Measurements from ENCODE around the gene P2RY8.
"Not testable (repeated sequence)": the region's sequence is repeated elsewhere in the genome, so short reads cannot be mapped to it uniquely, and the experiment has no call there.

The P2RY8 gene

DNA sequence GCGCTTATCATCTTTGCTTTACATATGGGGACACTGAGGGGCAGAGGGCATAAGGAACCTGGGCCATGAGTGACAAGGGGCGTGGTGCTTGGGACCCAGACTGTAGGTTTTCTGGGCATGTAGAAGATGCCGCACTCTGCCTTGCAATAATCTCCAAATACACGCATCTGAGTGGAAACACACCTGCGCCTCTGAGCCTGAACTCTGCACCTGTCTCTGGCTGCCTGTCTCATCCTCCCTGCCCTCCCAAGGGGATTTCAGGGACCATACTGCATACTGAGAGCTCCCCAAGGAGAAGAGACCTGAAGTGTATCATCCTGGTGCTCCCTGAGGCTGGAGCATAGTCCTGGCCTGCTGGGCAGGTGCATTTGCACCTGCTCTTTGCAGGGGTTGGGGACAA lies 49.6 kb downstream of the P2RY8 start:
- no peak for DNase-seq (ENCODE audit: low read depth)

DNA sequence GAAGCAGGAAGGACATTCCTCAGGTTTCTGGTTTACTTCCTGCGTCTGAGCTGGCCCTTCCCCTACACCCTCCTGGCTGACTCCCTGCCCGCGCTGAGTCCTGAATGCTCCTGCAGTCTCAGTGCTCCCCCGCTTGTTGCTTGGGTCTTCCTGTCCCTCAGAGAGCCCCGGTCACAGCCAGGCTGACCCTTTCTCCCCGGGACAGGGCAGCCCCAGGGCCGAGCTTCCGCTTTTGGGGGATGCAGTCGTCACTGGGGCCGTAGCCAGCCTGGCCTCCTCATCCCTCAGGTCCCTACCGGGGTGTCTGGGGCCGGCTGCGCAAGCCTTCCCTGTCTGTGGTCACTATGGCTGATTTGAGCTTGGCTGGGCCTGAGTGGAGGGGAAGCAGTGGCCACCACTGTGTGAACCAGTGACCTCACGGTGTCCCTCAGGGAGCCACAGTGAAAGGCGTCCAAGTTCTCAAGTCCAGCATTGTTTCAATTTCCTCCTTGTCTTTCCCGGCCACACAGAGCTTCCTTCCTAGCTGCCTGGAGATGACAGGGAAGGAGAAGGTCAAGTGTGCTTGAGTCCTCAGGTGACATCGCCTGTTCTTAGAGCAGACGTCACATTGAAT lies 50.1 kb downstream of the P2RY8 start:
- no peak for DNase-seq (ENCODE audit: low read depth)

DNA sequence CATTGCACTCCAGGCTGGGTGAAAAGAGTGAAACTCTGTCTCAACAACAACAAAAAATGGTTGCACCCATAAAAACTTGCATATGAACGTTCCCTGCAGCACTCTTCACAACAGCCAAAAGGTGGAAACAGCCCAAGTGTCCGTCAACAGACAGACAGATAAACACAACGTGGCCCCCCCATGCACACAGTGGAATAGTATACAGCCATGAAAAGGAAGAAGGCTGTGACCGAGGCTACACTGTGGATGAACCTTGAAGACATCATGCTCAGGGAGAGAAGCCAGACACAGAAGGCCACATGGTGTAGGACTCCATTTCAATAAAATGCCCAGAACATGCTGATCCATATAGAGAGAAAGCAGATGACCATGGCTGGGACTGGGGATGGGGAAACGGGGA lies 50.8 kb downstream of the P2RY8 start:
- DNase-seq (ENCODE audit: low read depth), result no peak

DNA sequence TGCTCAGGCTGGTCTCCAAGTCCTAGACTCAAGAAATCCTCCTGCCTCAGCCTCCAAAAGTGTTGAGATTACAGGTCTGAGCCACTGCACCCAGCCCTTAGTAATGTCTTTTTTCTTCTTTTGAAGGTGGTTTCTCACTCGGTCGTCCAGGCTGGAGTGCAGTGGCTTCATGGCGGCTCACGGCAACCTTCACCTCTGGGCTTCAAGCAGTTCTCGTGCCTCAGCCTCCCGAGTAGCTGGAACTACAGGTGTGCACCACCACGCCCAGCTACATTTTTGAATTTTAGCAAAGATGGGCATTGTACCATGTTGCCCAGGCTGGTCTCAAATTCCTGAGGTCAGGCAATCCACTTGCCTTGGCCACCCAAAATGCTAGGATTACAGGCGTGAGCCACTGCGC lies 52.0 kb downstream of the P2RY8 start:
- no peak for DNase-seq (ENCODE audit: low read depth)

GRCh38 chrX:1484638-1485019 lies 52.4 kb downstream of the P2RY8 start:
- no peak for DNase-seq (ENCODE audit: low read depth)

DNA sequence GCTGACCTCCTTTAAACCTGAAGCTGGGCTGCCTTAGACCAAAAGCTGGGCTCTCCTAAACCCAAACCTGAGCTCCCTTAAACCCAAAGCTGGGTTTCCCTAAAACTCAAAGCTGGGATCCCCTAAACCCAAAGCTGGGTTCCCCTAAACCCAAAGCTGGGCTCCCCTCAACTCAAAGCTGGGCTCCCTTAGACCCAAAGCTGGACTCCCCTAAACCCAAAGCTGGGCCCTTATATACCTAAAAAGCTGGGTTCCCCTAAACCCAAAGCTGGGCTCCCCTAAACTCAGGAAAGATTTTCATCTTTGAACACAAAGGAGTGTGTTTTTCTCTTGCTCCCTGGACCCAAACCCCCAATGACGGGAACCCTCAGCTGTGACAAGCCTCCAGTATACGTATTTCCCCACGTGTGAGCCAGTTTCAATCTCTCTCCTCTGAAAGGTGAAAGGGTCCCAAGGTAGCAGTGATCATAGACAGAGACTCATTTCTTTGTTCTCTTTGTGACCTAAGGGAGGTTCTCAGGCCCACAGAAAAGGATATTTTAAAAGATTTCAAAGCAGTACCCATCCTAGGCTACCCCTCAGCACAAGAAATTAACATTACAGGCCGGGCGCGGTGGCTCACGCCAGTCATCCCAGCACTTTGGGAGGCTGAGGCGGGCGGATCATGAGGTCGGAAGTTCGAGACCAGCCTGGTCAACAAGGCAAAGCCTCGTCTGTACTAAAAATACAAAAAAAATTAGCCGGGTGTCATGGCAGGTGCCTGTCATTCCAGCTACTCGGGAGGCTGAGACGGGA lies 52.9 kb downstream of the P2RY8 start:
- DNase-seq (ENCODE audit: low read depth), result no peak

DNA sequence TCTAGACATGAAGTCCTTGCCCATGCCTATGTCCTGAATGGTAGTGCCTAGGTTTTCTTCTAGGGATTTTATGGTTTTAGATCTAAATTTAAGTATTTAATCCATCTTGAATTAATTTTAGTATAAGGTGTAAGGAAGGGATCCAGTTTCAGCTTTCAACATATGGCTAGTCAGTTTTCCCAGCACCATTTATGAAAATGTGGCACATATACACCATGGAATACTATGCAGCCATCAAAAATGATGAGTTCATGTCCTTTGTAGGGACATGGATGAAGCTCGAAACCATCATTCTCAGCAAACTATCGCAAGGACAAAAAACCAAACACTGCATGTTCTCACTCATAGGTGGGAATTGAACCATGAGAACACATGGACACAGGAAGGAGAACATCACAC lies 54.5 kb downstream of the P2RY8 start:
- not testable (repeated sequence) for DNase-seq (ENCODE audit: low read depth)

GRCh38 chrX:1481636-1482529 lies 55.1 kb downstream of the P2RY8 start:
- DNase-seq (ENCODE audit: low read depth), result peak; percentile 72

- no peak for DNase-seq (ENCODE audit: low read depth)
These were observed 56.8 kb downstream of the P2RY8 start for GRCh38 chrX:1480082-1480785.

- DNase-seq (ENCODE audit: low read depth), result peak; percentile 44
These were observed 59.1 kb downstream of the P2RY8 start for GRCh38 chrX:1477801-1478458.

GRCh38 chrX:1477229-1477628 lies 59.8 kb downstream of the P2RY8 start:
- no peak for DNase-seq (ENCODE audit: low read depth)

DNA sequence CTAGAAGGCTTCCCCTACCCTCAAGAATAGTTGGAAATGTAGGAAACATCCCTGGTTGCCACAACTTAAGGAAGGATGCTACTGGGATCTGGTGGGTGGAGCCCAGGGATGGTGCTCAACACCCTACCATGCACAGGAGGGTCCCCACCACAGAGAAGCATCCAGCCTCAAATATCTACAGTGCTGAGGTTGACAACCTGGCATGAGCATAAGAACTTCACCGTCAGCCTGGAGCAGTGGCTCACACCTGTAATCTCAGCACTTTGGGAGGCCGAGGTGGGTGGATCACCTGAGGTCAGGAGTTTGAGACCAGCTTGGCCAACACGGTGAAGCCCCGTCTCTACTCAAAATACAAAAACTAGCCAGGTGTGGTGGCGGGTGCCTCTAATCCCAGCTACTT lies 60.3 kb downstream of the P2RY8 start:
- no peak for DNase-seq (ENCODE audit: low read depth)

DNA sequence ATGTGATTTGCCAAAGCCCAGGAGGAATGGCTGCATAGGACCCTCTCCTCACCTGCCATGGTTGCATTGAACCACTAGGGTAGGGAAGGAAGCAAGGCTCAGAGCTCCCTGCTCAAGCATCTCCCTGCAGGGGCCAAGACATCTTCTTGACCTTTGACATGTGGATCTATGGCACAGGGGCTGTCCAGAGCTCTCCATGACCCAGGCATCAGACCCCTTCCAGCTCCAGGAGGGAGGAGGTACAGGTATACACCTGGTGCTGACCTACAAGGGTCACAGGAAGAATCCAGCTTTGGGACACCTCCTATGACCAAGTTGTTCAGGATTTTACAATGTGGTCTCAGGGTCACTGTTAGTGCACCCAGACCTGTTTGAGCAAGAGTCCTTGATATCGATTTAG lies 61.1 kb downstream of the P2RY8 start:
- DNase-seq (ENCODE audit: low read depth), result no peak

GRCh38 chrX:1475481-1475880 lies 61.5 kb downstream of the P2RY8 start:
- DNase-seq (ENCODE audit: low read depth), result no peak

DNA sequence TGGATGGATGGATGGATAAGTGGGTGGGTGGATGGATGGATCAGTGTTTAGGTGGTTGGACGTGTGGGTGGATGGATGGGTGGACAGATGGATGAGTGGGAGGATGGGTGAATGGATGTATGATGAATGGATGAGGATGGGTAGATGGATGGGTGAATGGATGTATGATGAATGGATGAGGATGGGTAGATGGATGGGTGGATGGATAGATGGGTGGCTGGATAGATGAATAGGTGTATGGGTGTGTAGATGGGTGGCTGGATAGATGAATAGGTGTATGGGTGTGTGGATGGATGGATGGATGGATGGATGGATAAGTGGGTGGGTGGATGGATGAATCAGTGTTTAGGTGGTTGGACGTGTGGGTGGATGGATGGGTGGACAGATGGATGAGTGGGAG lies 62.4 kb downstream of the P2RY8 start:
- DNase-seq (ENCODE audit: low read depth), result not testable (repeated sequence)

DNA sequence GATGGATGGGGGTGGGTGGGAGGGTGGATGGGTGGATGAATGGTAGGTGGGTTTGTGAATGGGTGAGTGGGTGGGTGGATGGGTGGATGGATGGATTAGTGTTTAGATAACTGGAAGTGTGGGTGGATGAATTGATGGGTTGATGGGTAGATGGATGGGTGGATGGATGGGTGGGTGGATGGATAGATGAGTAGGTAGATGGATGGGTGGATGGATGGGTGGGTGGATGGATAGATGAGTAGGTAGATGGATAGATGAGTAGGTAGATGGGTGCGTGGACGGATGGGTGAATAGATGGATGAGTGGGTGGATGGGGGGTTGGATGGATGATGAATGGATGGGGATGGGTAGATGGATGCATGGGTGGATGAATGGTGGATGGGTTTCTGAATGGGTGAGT lies 64.0 kb downstream of the P2RY8 start:
- no peak for DNase-seq (ENCODE audit: low read depth)

DNA sequence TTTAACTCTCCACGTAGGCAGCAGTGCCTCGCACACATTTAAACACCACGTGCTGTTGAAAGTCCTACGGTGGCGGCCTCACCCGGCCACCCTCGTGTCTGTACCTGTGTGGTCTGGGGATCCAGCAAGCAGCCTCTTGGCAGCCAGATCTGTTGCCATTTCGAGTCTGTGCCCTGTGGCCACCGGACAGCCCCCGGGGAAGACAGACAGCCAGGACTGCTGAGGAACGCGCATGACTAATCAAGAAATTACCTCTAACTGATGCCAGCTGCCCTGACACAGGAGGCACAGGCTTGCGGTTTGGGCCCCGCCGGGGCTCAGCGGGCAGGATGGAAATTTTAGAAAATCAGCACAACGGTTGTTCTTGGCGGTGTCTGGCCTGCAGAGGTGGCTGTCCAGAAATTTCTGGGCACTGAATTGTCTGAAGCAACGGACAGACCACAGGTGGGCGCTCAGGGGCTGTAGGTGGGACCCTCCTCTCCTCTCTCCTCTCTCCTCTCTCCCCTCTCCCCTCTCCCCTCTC lies 68.7 kb downstream of the P2RY8 start:
- DNase-seq (ENCODE audit: low read depth), result peak; percentile 63

DNA sequence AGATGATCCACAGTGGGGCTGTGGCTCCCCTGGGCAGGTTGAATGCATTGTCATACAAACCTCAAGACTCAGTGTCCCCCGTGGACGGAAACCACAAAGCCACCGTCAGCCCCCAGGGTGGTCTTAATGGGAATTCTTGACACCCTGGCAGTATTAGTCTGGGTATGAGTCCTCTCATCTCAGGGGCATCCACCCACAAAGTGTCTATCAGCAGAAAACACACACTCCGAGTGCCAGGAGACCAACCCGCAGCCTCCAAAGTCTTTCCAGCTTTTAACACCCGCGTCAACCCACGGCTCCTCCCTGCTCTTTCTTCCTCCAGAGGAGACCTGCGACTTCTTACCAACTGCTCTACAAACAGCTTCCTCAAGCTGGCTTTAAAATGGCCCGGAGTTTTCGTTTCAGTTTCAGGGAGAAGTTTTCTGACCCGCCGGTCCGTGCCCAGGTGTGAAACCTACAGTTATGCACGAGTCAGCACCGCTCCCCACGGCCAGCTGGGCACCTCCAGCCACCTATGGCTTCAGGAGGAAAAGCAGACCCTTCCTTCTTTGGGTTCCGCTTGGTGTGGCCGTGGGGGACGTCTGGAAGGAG lies 69.9 kb downstream of the P2RY8 start:
- DNase-seq (ENCODE audit: low read depth), result no peak

GRCh38 chrX:1466232-1466661 lies 70.7 kb downstream of the P2RY8 start:
- DNase-seq (ENCODE audit: low read depth), result no peak

GRCh38 chrX:1465286-1466231 lies 71.4 kb downstream of the P2RY8 start:
- DNase-seq (ENCODE audit: low read depth), result no peak
